Neural cell (in vitro differentiated cells): ENCODE results near the gene PIP4K2C. TPM values are rescaled to one million over a fixed set of nuclear protein-coding genes. Genes with fewer than 3 reads are reported as not detected.

Experiments
- H2AFZ ChIP-seq: fragments of 200-600, 300-800 bp; sonication (generic), shearing (Covaris generic); 2 replicates; pipeline ENCODE4 v1.6.0; 2014; ENCODE audit warnings: low read depth, mild to moderate bottlenecking, antibody characterized with exemption, low read length, moderate library complexity
- H3F3A ChIP-seq: fragments of 200-600 bp; shearing (Covaris generic); 2 replicates; pipeline ENCODE4 v1.6.1; 2016; ENCODE audit warnings: mild to moderate bottlenecking, moderate library complexity, mixed read lengths, antibody characterized with exemption, low read length; ENCODE audit not compliant: insufficient read depth, poor library complexity, severe bottlenecking
- H3K27ac ChIP-seq: fragments of 200-600, 300-800 bp; sonication (generic), shearing (Covaris generic); 2 replicates; pipeline ENCODE4 v1.5.1; 2014; ENCODE audit warnings: mild to moderate bottlenecking, low read length, moderate library complexity
- H3K27me3 ChIP-seq: fragments of 300-800, 200-600 bp; sonication (generic), shearing (Covaris generic); 2 replicates; pipeline ENCODE4 v1.6.0; 2014; ENCODE audit warnings: mild to moderate bottlenecking, low read depth, low read length, moderate library complexity; ENCODE audit not compliant: insufficient read depth
- H3K36me3 ChIP-seq: fragments of 300-800, 200-600 bp; sonication (generic), shearing (Covaris generic); 2 replicates; pipeline ENCODE4 v1.5.1; 2014; ENCODE audit warnings: mild to moderate bottlenecking, antibody characterized with exemption, low read length, moderate library complexity; ENCODE audit not compliant: insufficient read depth
- H3K4me2 ChIP-seq: fragments of 300-800, 200-600 bp; sonication (generic), shearing (Covaris generic); 2 replicates; pipeline ENCODE4 v1.6.0; 2014; ENCODE audit warnings: mild to moderate bottlenecking, low read length
- H3K4me3 ChIP-seq: fragments of 300-800, 200-600 bp; sonication (generic), shearing (Covaris generic); 2 replicates; pipeline ENCODE4 v1.5.1; 2014; ENCODE audit warnings: mild to moderate bottlenecking, low read length, moderate library complexity
- H3K79me2 ChIP-seq: fragments of 200-600 bp; shearing (Covaris generic); replicated peaks from 2 replicates; pipeline ENCODE4 v1.6.0; 2014; ENCODE audit warnings: mild to moderate bottlenecking, low read length, moderate library complexity; ENCODE audit not compliant: insufficient read depth
- H3K9ac ChIP-seq: fragments of 300-800, 200-600 bp; sonication (generic), shearing (Covaris generic); 2 replicates; pipeline ENCODE4 v1.6.1; 2016; ENCODE audit warnings: mild to moderate bottlenecking, low read length, mixed read lengths
- H3K9me2 ChIP-seq: fragments of 200-600 bp; shearing (Covaris generic); 2 replicates; pipeline ENCODE4 v1.6.1; 2016; ENCODE audit warnings: mild to moderate bottlenecking, low read length, mixed read lengths; ENCODE audit not compliant: insufficient read depth
- H3K9me3 ChIP-seq: fragments of 200-600, 300-800 bp; sonication (generic), shearing (Covaris generic); 2 replicates; pipeline ENCODE4 v1.6.1; 2016; ENCODE audit warnings: mild to moderate bottlenecking, mixed run types, low read length, moderate library complexity, mixed read lengths
- H4K20me1 ChIP-seq: fragments of 200-600 bp; shearing (Covaris generic); 2 replicates; pipeline ENCODE4 v1.6.1; 2016; ENCODE audit warnings: mild to moderate bottlenecking, mixed run types; ENCODE audit not compliant: insufficient read depth
- EP300 ChIP-seq: fragments of 450-650 bp; conservative IDR thresholded peaks from 2 replicates; pipeline ENCODE4 v1.6.1; 2014; ENCODE audit warnings: antibody characterized with exemption, mild to moderate bottlenecking, moderate library complexity; ENCODE audit not compliant: poor library complexity, severe bottlenecking
- EZH2 ChIP-seq: fragments of 200-600, 300-800 bp; shearing (Covaris generic), sonication (generic); IDR thresholded peaks from 2 replicates; pipeline ENCODE4 v1.6.1; 2014; ENCODE audit warnings: antibody characterized with exemption, low read length, borderline replicate concordance, mild to moderate bottlenecking; ENCODE audit not compliant: insufficient read depth, poor library complexity, severe bottlenecking
- MXI1 ChIP-seq: fragments of 450-650 bp; conservative IDR thresholded peaks from 2 replicates; pipeline ENCODE4 v1.6.1; 2014; ENCODE audit warnings: antibody characterized with exemption, mild to moderate bottlenecking; ENCODE audit not compliant: poor library complexity, severe bottlenecking
- POLR2AphosphoS5 ChIP-seq: IDR thresholded peaks from 2 replicates; pipeline ENCODE4 v1.6.1; 2012
- RAD21 ChIP-seq: fragments of 450-650 bp; conservative IDR thresholded peaks from 2 replicates; pipeline ENCODE4 v1.6.1; 2014; ENCODE audit warnings: antibody characterized with exemption, mild to moderate bottlenecking, moderate library complexity
- SMC3 ChIP-seq: fragments of 450-650 bp; conservative IDR thresholded peaks from 2 replicates; pipeline ENCODE4 v1.6.1; 2014; ENCODE audit warnings: antibody characterized with exemption, mild to moderate bottlenecking, moderate library complexity; ENCODE audit not compliant: poor library complexity
- TAF1 ChIP-seq: IDR thresholded peaks from 2 replicates; pipeline ENCODE4 v1.6.1; 2012; ENCODE audit warnings: low read depth
- polyA plus RNA-seq: library from polyadenylated mRNA; depleted of rRNA; stranded (reverse); fragments of >200 nt; gene quantifications from 2 replicates; pipeline ENCODE4 v1.2.3, GENCODE V29; 2014
- TF ChIP-seq, protein P1 (sequence below): IDR thresholded peaks from 2 replicates; pipeline ENCODE4 v1.6.1; 2012; ENCODE audit warnings: borderline replicate concordance
- TF ChIP-seq, protein P2 (sequence below): fragments of 450-650 bp; IDR thresholded peaks from 2 replicates; pipeline ENCODE4 v1.5.1; 2014; ENCODE audit warnings: antibody characterized with exemption, mild to moderate bottlenecking, moderate library complexity; ENCODE audit not compliant: poor library complexity, severe bottlenecking

The PIP4K2C gene
- polyA plus RNA-seq, 1 donor from 2014 or later: 22.1 TPM

DNA sequence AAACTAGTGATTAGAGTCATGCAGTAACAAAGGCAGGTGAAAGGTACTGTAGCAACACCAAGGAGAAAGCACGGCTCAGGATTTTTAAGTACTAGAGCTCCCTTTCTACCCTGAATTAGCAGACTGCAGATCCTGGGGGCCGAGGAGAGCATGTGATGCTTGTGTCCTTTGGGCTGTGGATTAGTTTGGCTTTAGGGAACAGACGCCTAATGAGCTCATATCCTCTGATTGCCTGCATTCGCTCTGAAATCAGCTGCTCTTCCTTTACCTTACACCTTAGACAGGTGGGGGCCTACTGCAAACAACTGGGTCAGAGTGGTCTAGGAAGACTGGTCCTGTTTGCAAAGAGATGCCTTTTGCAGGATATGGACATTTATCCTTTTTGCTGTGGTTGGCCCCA is 2.2 kb downstream of the PIP4K2C start:
- no peaks in the 10 kb centered on the region for H3K36me3 ChIP-seq
- H3K27ac ChIP-seq: no peak overlapping the region
- no peak overlapping the region for H3K4me2 ChIP-seq
- H3K4me3 ChIP-seq: peak overlapping the region; percentile 96
- no peaks in the 10 kb centered on the region for H4K20me1 ChIP-seq
- H3K27me3 ChIP-seq: no peaks in the 10 kb centered on the region
- H3K9ac ChIP-seq: no peak overlapping the region
- H3K9me2 ChIP-seq: no peaks in the 10 kb centered on the region
- H3K79me2 ChIP-seq: peaks cover 2% of the 10 kb centered on the region
- H3K9me3 ChIP-seq: no peaks in the 10 kb centered on the region
- TF ChIP-seq, protein P1, sequence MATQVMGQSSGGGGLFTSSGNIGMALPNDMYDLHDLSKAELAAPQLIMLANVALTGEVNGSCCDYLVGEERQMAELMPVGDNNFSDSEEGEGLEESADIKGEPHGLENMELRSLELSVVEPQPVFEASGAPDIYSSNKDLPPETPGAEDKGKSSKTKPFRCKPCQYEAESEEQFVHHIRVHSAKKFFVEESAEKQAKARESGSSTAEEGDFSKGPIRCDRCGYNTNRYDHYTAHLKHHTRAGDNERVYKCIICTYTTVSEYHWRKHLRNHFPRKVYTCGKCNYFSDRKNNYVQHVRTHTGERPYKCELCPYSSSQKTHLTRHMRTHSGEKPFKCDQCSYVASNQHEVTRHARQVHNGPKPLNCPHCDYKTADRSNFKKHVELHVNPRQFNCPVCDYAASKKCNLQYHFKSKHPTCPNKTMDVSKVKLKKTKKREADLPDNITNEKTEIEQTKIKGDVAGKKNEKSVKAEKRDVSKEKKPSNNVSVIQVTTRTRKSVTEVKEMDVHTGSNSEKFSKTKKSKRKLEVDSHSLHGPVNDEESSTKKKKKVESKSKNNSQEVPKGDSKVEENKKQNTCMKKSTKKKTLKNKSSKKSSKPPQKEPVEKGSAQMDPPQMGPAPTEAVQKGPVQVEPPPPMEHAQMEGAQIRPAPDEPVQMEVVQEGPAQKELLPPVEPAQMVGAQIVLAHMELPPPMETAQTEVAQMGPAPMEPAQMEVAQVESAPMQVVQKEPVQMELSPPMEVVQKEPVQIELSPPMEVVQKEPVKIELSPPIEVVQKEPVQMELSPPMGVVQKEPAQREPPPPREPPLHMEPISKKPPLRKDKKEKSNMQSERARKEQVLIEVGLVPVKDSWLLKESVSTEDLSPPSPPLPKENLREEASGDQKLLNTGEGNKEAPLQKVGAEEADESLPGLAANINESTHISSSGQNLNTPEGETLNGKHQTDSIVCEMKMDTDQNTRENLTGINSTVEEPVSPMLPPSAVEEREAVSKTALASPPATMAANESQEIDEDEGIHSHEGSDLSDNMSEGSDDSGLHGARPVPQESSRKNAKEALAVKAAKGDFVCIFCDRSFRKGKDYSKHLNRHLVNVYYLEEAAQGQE: no peak
- TF ChIP-seq RAD21 (no peak), EZH2 (no peak), MXI1 (no peak), EP300 (no peak), TAF1 (no peak), POLR2AphosphoS5 (no peak), SMC3 (no peak)
- TF ChIP-seq, protein P2, sequence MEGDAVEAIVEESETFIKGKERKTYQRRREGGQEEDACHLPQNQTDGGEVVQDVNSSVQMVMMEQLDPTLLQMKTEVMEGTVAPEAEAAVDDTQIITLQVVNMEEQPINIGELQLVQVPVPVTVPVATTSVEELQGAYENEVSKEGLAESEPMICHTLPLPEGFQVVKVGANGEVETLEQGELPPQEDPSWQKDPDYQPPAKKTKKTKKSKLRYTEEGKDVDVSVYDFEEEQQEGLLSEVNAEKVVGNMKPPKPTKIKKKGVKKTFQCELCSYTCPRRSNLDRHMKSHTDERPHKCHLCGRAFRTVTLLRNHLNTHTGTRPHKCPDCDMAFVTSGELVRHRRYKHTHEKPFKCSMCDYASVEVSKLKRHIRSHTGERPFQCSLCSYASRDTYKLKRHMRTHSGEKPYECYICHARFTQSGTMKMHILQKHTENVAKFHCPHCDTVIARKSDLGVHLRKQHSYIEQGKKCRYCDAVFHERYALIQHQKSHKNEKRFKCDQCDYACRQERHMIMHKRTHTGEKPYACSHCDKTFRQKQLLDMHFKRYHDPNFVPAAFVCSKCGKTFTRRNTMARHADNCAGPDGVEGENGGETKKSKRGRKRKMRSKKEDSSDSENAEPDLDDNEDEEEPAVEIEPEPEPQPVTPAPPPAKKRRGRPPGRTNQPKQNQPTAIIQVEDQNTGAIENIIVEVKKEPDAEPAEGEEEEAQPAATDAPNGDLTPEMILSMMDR: no peak
- no peak overlapping the region for H2AFZ ChIP-seq
- no peaks in the 10 kb centered on the region for H3F3A ChIP-seq

DNA sequence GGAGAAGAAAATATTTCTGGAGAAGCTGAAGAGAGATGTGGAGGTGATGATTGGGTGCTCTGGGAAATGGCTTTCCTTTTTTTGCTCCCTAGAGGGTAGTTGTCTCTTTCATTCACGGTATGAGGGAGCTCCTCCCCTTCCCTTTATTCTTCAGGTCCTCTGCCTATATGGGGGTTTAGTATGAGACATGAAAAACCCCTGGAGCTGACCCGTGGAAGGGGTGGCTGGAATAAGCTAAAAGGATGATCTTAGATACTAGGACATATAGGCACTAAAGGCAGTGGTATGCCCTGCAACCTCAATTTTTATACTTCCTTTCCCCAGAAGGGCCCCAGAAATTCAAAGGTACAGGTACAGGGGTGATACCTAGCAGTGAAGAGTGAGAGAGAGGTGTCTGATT is 9.4 kb downstream of the PIP4K2C start:
- Histone ChIP-seq H2AFZ (no peak overlapping the region), H3K9me3 (no peaks in the 10 kb centered on the region), H3K4me2 (no peak overlapping the region), H3K79me2 (peaks cover 9% of the 10 kb centered on the region), H3K27ac (no peak overlapping the region), H4K20me1 (no peaks in the 10 kb centered on the region), H3K9ac (no peak overlapping the region), H3F3A (no peaks in the 10 kb centered on the region), H3K36me3 (no peaks in the 10 kb centered on the region), H3K9me2 (no peaks in the 10 kb centered on the region), H3K27me3 (no peaks in the 10 kb centered on the region), H3K4me3 (no peak overlapping the region)
- no peak for TF ChIP-seq TAF1
- TF ChIP-seq, protein P2: no peak
- TF ChIP-seq SMC3: no peak
- no peak for TF ChIP-seq RAD21
- no peak for TF ChIP-seq EP300
- TF ChIP-seq POLR2AphosphoS5: no peak
- TF ChIP-seq, protein P1: no peak
- no peak for TF ChIP-seq MXI1
- no peak for TF ChIP-seq EZH2
